GM21786 (cell line): ENCODE measurements around the gene PDLIM1.

Source experiments
- ATAC-seq: cut with Tn5 transposase; IDR thresholded peaks from one replicate; pipeline ENCODE4 v1.9.1; 2021; ENCODE audit not compliant: unreplicated experiment

The PDLIM1 gene

GRCh38 chr10:95289003-95289920 is 1.5 kb downstream of the PDLIM1 start:
- no peak for ATAC-seq

- ATAC-seq, result no peak
Measured at GRCh38 chr10:95288303-95288702, 2.5 kb downstream of the PDLIM1 start.

- ATAC-seq, result no peak
Measured at GRCh38 chr10:95287281-95287680, 3.5 kb downstream of the PDLIM1 start.

GRCh38 chr10:95286707-95287106 is 4.1 kb downstream of the PDLIM1 start:
- ATAC-seq, result no peak

- no peak for ATAC-seq
Measured at GRCh38 chr10:95285556-95285955, 5.2 kb downstream of the PDLIM1 start.

GRCh38 chr10:95284807-95285206 is 6.0 kb downstream of the PDLIM1 start:
- ATAC-seq, result no peak

- no peak for ATAC-seq
Measured at GRCh38 chr10:95282107-95282506, 8.7 kb downstream of the PDLIM1 start.

GRCh38 chr10:95281206-95281605 is 9.6 kb downstream of the PDLIM1 start:
- no peak for ATAC-seq

GRCh38 chr10:95280637-95281036 is 10.2 kb downstream of the PDLIM1 start:
- ATAC-seq, result no peak

- ATAC-seq, result no peak
Measured at GRCh38 chr10:95279042-95279820, 11.6 kb downstream of the PDLIM1 start.

- no peak for ATAC-seq
Measured at GRCh38 chr10:95278061-95278988, 12.5 kb downstream of the PDLIM1 start.

- no peak for ATAC-seq
Measured at GRCh38 chr10:95277614-95278013, 13.2 kb downstream of the PDLIM1 start.

GRCh38 chr10:95277201-95277570 is 13.6 kb downstream of the PDLIM1 start:
- no peak for ATAC-seq

GRCh38 chr10:95276367-95277200 is 14.2 kb downstream of the PDLIM1 start:
- no peak for ATAC-seq

GRCh38 chr10:95275726-95276366 is 15.0 kb downstream of the PDLIM1 start:
- no peak for ATAC-seq

- ATAC-seq, result no peak
Measured at GRCh38 chr10:95273393-95274312, 17.1 kb downstream of the PDLIM1 start.

GRCh38 chr10:95268438-95268837 is 22.4 kb downstream of the PDLIM1 start:
- ATAC-seq, result no peak

- no peak for ATAC-seq
Measured at GRCh38 chr10:95267251-95267650, 23.6 kb downstream of the PDLIM1 start.

- peak; percentile 91 for ATAC-seq
Measured at GRCh38 chr10:95266674-95267095, 24.1 kb downstream of the PDLIM1 start.
